H9 (cell line): ENCODE data around the gene SV2C. TPM values are rescaled to one million over a fixed set of nuclear protein-coding genes. Genes with fewer than 3 reads are reported as not detected.

ENCODE experiments used
- DNase-seq: peaks from one replicate; pipeline ENCODE4 v3.0.0-alpha.2; 2017
- H2AFZ ChIP-seq: one replicate; pipeline ENCODE4 v1.6.1; 2013; ENCODE audit warnings: mild to moderate bottlenecking, low read length, control low read depth, moderate library complexity
- H2AK5ac ChIP-seq: 2 replicates; pipeline ENCODE4 v1.6.1; 2013; ENCODE audit warnings: low read length, control low read depth, mixed read lengths; ENCODE audit not compliant: insufficient read length
- H2BK120ac ChIP-seq: one replicate; pipeline ENCODE4 v1.6.1; 2013; ENCODE audit warnings: low read depth, mild to moderate bottlenecking, low read length, control low read depth, inconsistent platforms; ENCODE audit not compliant: poor library complexity, severe bottlenecking
- H2BK12ac ChIP-seq: 2 replicates; pipeline ENCODE4 v1.6.1; 2013; ENCODE audit warnings: low read length, control low read depth, mixed read lengths, low read depth; ENCODE audit not compliant: insufficient read length
- H2BK15ac ChIP-seq: 2 replicates; pipeline ENCODE4 v1.6.1; 2013; ENCODE audit warnings: low read depth, low read length, control low read depth
- H2BK20ac ChIP-seq: one replicate; pipeline ENCODE4 v1.6.1; 2013; ENCODE audit warnings: low read depth, mild to moderate bottlenecking, low read length, control low read depth, inconsistent platforms; ENCODE audit not compliant: poor library complexity, severe bottlenecking
- H2BK5ac ChIP-seq: 2 replicates; pipeline ENCODE4 v1.6.1; 2013; ENCODE audit warnings: low read length, control low read depth, mixed read lengths; ENCODE audit not compliant: insufficient read length
- H3K14ac ChIP-seq: 2 replicates; pipeline ENCODE4 v1.6.1; 2013; ENCODE audit warnings: low read length, control low read depth; ENCODE audit not compliant: insufficient read depth
- H3K18ac ChIP-seq: 2 replicates; pipeline ENCODE4 v1.6.1; 2013; ENCODE audit warnings: low read depth, mild to moderate bottlenecking, mixed read lengths, low read length, control low read depth; ENCODE audit not compliant: insufficient read length
- H3K23ac ChIP-seq: 2 replicates; pipeline ENCODE4 v1.6.1; 2013; ENCODE audit warnings: low read length, control low read depth, mixed read lengths, low read depth; ENCODE audit not compliant: insufficient read length
- H3K23me2 ChIP-seq: 2 replicates; pipeline ENCODE4 v1.6.1; 2013; ENCODE audit warnings: low read depth, mild to moderate bottlenecking, mixed read lengths, low read length, control low read depth; ENCODE audit not compliant: insufficient read length, poor library complexity, severe bottlenecking
- H3K27ac ChIP-seq: 2 replicates; pipeline ENCODE4 v1.5.1; 2013; ENCODE audit warnings: low read length, control low read depth, mixed read lengths, low read depth; ENCODE audit not compliant: insufficient read length
- H3K27me3 ChIP-seq: 2 replicates; pipeline ENCODE4 v1.6.1; 2013; ENCODE audit warnings: low read length, control low read depth, inconsistent platforms; ENCODE audit not compliant: insufficient read depth
- H3K4ac ChIP-seq: 2 replicates; pipeline ENCODE4 v1.6.1; 2013; ENCODE audit warnings: low read depth, mild to moderate bottlenecking, control low read depth, inconsistent platforms, low read length, moderate library complexity
- H3K4me1 ChIP-seq: 2 replicates; pipeline ENCODE4 v1.6.1; 2013; ENCODE audit warnings: low read length, control low read depth, inconsistent platforms; ENCODE audit not compliant: insufficient read depth
- H3K4me2 ChIP-seq: 2 replicates; pipeline ENCODE4 v1.6.1; 2013; ENCODE audit warnings: low read length, control low read depth, mixed read lengths; ENCODE audit not compliant: insufficient read length, insufficient read depth
- H3K56ac ChIP-seq: 2 replicates; pipeline ENCODE4 v1.6.1; 2013; ENCODE audit warnings: low read depth, mild to moderate bottlenecking, mixed read lengths, low read length, control low read depth; ENCODE audit not compliant: insufficient read length
- H3K79me1 ChIP-seq: 2 replicates; pipeline ENCODE4 v1.6.1; 2013; ENCODE audit warnings: low read depth, mild to moderate bottlenecking, moderate library complexity, low read length, control low read depth, inconsistent platforms; ENCODE audit not compliant: insufficient read depth, poor library complexity, severe bottlenecking
- H3K79me2 ChIP-seq: 2 replicates; pipeline ENCODE4 v1.6.1; 2013; ENCODE audit warnings: low read length, control low read depth, inconsistent platforms; ENCODE audit not compliant: insufficient read depth
- H3K9ac ChIP-seq: 2 replicates; pipeline ENCODE4 v1.6.1; 2013; ENCODE audit warnings: low read length, control low read depth, mixed read lengths; ENCODE audit not compliant: insufficient read length; ENCODE audit errors: extremely low read depth
- H3K9me3 ChIP-seq: one replicate; pipeline ENCODE4 v1.6.1; 2013; ENCODE audit warnings: low read depth, low read length, inconsistent platforms; ENCODE audit not compliant: control insufficient read depth
- H3T11ph ChIP-seq: one replicate; pipeline ENCODE4 v1.6.1; 2013; ENCODE audit warnings: mild to moderate bottlenecking, low read length, control low read depth, inconsistent platforms
- H4K20me1 ChIP-seq: one replicate; pipeline ENCODE4 v1.6.1; 2013; ENCODE audit not compliant: control insufficient read depth, insufficient read length, insufficient read depth
- H4K5ac ChIP-seq: 2 replicates; pipeline ENCODE4 v1.6.1; 2013; ENCODE audit warnings: low read depth, mild to moderate bottlenecking, mixed read lengths, low read length, control low read depth; ENCODE audit not compliant: insufficient read length
- H4K8ac ChIP-seq: replicated peaks from 2 replicates; pipeline ENCODE4 v1.6.1; 2013; ENCODE audit warnings: low read length, control low read depth, mixed read lengths, low read depth; ENCODE audit not compliant: insufficient read length
- H4K91ac ChIP-seq: 2 replicates; pipeline ENCODE4 v1.6.1; 2013; ENCODE audit warnings: low read depth, mild to moderate bottlenecking, moderate library complexity, mixed read lengths, low read length, control low read depth; ENCODE audit not compliant: insufficient read length
- H3K27ac Mint-ChIP-seq, 3 experiments: 2 replicates in 2 of 3; 3 replicates in 1 of 3; pipeline ENCODE4 v1.8.0; 2020 to 2021; ENCODE audit warnings: mixed read lengths in 3 of 3, mild to moderate bottlenecking in 1 of 3, moderate library complexity in 1 of 3
- H3K27me3 Mint-ChIP-seq: 2 replicates; pipeline ENCODE4 v1.8.0; 2021; ENCODE audit warnings: low read depth, mild to moderate bottlenecking, moderate library complexity, mixed read lengths
- H3K36me3 Mint-ChIP-seq, 3 experiments: 2 replicates in 2 of 3; 3 replicates in 1 of 3; pipeline ENCODE4 v1.8.0; 2020 to 2021; ENCODE audit warnings: low read depth in 3 of 3, mixed read lengths in 3 of 3; ENCODE audit not compliant: insufficient read depth in 1 of 3
- H3K4me1 Mint-ChIP-seq, 2 experiments: 2 replicates each; pipeline ENCODE4 v1.8.0; 2020; ENCODE audit warnings: mixed read lengths in 2 of 2
- H3K4me3 Mint-ChIP-seq, 2 experiments: 2 replicates in 1 of 2; 3 replicates in 1 of 2; pipeline ENCODE4 v1.8.0; 2020 to 2021; ENCODE audit warnings: mild to moderate bottlenecking in 2 of 2, mixed read lengths in 2 of 2, moderate library complexity in 1 of 2
- H3K9me3 Mint-ChIP-seq, 2 experiments: 2 replicates in 1 of 2; 3 replicates in 1 of 2; pipeline ENCODE4 v1.8.0; 2020; ENCODE audit warnings: mild to moderate bottlenecking in 2 of 2, mixed read lengths in 2 of 2, moderate library complexity in 1 of 2
- total RNA-seq: library from RNA; stranded (reverse); gene quantifications from 2 replicates; pipeline ENCODE4 v1.2.1, GENCODE V29; 2021
- TF ChIP-seq, protein P1 (sequence below): fragments of 200-600 bp; sonication (generic); conservative IDR thresholded peaks from 3 replicates; pipeline ENCODE4 v1.8.0; 2021; ENCODE audit warnings: antibody characterized with exemption, mild to moderate bottlenecking

The SV2C gene
- total RNA-seq, 1 experiment from 2014 or later = 0.09 TPM

DNA sequence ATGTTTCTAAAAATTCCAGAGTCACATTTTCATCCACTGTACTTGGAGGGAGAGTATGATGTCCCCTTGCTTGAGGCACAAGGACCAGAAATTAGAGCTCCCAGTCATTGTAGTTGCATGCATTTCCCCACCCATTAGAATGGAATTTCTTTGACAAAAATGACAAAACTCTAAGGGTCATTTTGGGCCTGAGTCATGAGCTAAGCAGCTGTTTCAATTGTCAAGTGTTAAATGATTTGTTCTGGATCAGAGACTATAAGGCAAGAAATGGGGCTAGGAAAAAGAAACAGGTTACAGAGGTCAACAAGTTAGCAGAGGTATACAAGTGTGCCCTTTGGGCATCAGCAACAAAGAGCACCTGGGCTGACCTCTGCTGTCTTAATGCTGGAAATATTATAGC lies 188.7 kb downstream of the SV2C start:
- Histone ChIP-seq H2AFZ (no peak overlapping the region), H3K14ac (no peak overlapping the region)
- peaks cover 10 to 11% of the 10 kb centered on the region in 2 experiments; a peak in 3 of 4 replicates for H3K4me1 Mint-ChIP-seq

More for the DNA sequence above, 188.7 kb downstream of the SV2C start:
- H3K9me3 ChIP-seq = no peaks in the 10 kb centered on the region
- no peak overlapping the region for H4K5ac ChIP-seq
- H3K27me3 ChIP-seq = no peaks in the 10 kb centered on the region
- H2BK120ac ChIP-seq = no peak overlapping the region
- Mint-ChIP-seq H3K27ac (no peak overlapping the region), H3K27me3 (no peaks in the 10 kb centered on the region; the same call in 1 of the 2 replicates), H3K4me3 (no peak overlapping the region), H3K9me3 (no peaks in the 10 kb centered on the region), H3K36me3 (no peaks in the 10 kb centered on the region)
- H3K23me2 ChIP-seq = no peaks in the 10 kb centered on the region
- no peaks in the 10 kb centered on the region for H4K20me1 ChIP-seq
- no peak overlapping the region for H2BK15ac ChIP-seq
- H2AK5ac ChIP-seq = no peak overlapping the region
- no peak overlapping the region for H3K56ac ChIP-seq
- no peak overlapping the region for H2BK20ac ChIP-seq
- H2BK5ac ChIP-seq = no peak overlapping the region
- H3K79me2 ChIP-seq = no peaks in the 10 kb centered on the region
- DNase-seq = no peak
- H3K27ac ChIP-seq = no peak overlapping the region
- no peak overlapping the region for H4K91ac ChIP-seq
- H3K9ac ChIP-seq = no peak overlapping the region
- H4K8ac ChIP-seq = no peak overlapping the region
- no peak overlapping the region for H3K18ac ChIP-seq
- H3K4me1 ChIP-seq = no peaks in the 10 kb centered on the region
- no peak overlapping the region for H3K23ac ChIP-seq
- H3K4me2 ChIP-seq = no peak overlapping the region
- H3K79me1 ChIP-seq = no peaks in the 10 kb centered on the region
- H2BK12ac ChIP-seq = no peak overlapping the region
- H3T11ph ChIP-seq = no peak overlapping the region
- TF ChIP-seq, protein P1, sequence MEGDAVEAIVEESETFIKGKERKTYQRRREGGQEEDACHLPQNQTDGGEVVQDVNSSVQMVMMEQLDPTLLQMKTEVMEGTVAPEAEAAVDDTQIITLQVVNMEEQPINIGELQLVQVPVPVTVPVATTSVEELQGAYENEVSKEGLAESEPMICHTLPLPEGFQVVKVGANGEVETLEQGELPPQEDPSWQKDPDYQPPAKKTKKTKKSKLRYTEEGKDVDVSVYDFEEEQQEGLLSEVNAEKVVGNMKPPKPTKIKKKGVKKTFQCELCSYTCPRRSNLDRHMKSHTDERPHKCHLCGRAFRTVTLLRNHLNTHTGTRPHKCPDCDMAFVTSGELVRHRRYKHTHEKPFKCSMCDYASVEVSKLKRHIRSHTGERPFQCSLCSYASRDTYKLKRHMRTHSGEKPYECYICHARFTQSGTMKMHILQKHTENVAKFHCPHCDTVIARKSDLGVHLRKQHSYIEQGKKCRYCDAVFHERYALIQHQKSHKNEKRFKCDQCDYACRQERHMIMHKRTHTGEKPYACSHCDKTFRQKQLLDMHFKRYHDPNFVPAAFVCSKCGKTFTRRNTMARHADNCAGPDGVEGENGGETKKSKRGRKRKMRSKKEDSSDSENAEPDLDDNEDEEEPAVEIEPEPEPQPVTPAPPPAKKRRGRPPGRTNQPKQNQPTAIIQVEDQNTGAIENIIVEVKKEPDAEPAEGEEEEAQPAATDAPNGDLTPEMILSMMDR = no peak
- H3K4ac ChIP-seq = no peak overlapping the region
